SU-DHL-6 (cell line): ENCODE data around the gene NOG.

Source experiments
- CTCF ChIP-seq: fragments of 200-600 bp; sonication (generic); IDR thresholded peaks from one replicate; pipeline ENCODE4 v1.5.1; 2017; ENCODE audit warnings: antibody characterized with exemption, mild to moderate bottlenecking, low read length, moderate library complexity; ENCODE audit not compliant: insufficient read depth, poor library complexity, severe bottlenecking
- EZH2phosphoT487 ChIP-seq: fragments of 200-600 bp; sonication (generic), shearing (Covaris generic); conservative IDR thresholded peaks from 2 replicates; pipeline ENCODE4 v1.6.1; 2018; ENCODE audit warnings: mild to moderate bottlenecking, antibody characterized with exemption, low read length, moderate library complexity, mixed read lengths

GRCh38 chr17:56577190-56577842 is 16.2 kb upstream of the NOG start:
- TF ChIP-seq CTCF (no peak), EZH2phosphoT487 (no peak)
